ENCODE data around the gene MBL2. TPM values are rescaled to one million over a fixed set of nuclear protein-coding genes. Genes with fewer than 3 reads are reported as not detected.

Gene MBL2
- total and polyA plus RNA-seq, 2 donors (not counting 1 experiment from before 2014, with no cell fraction given), result not detected

DNA sequence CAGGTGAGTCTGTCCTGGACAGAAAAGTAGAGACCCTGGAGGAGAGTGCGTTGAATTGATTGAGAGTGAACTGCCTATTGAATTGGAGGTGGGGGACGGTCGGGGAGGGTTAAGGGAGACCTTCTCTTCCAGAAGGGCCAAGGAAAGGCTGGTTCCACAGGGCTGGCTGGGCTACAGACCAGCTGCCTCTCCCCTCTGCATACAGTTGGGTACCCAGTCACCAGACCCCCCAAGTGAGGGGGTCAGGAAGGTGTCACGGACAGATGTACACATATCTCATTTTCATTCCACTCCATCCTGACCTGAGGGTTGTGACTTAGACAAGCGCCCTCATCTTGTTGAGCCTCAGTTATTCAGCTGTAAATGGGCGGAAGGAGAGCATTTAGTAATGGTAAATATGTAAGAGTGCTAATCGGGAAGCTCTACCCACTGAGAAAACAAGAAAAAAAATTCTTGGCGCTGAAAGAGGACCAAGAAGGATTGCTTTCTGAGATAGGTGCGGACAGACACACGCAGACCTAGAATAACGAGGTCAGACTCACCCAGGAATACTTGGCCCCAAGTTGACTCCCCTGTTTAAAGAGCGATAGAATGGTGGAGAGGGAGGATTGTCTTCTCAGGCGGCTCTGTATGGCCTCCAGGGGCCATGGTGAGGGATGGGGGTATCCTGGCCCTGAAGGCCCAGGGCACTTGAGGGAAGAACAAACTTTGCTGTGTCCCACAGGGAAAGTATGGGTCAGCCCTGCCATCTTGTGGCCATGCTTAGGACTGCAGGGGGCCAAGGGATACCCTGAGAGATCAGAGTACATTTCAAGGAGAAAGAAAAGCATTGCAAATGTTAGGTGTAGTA is 7.2 kb upstream of the MBL2 start:
- H3K9ac ChIP-seq (ENCODE audit: low read length), result no peak overlapping the region
- ATAC-seq (ENCODE audit: low read depth), result no peak
- no peak overlapping the region for H3K4me3 Mint-ChIP-seq
- no peaks in the 10 kb centered on the region for H3K36me3 ChIP-seq (replicated peaks in 1 of 2; ENCODE audit: control extremely low read depth in 1 of 2, control insufficient read depth in 1 of 2, extremely low read depth in 1 of 2, insufficient read depth in 2 of 2, low read length in 1 of 2)
- H3K79me2 ChIP-seq (ENCODE audit: control insufficient read depth, insufficient read depth, low read length), result no peaks in the 10 kb centered on the region
- H4K20me1 ChIP-seq (ENCODE audit: control insufficient read depth, insufficient read depth, low read length, poor library complexity, severe bottlenecking), result no peaks in the 10 kb centered on the region
- no peaks in the 10 kb centered on the region for H3K4me1 Mint-ChIP-seq
- H3K9me3 ChIP-seq (ENCODE audit: control extremely low read depth in 1 of 3, control insufficient read depth in 2 of 3, insufficient read depth in 1 of 3, low read length in 2 of 3), result peaks cover 0 to 5% (median 0%) of the 10 kb centered on the region in 3 donors
- TF ChIP-seq, protein P1, sequence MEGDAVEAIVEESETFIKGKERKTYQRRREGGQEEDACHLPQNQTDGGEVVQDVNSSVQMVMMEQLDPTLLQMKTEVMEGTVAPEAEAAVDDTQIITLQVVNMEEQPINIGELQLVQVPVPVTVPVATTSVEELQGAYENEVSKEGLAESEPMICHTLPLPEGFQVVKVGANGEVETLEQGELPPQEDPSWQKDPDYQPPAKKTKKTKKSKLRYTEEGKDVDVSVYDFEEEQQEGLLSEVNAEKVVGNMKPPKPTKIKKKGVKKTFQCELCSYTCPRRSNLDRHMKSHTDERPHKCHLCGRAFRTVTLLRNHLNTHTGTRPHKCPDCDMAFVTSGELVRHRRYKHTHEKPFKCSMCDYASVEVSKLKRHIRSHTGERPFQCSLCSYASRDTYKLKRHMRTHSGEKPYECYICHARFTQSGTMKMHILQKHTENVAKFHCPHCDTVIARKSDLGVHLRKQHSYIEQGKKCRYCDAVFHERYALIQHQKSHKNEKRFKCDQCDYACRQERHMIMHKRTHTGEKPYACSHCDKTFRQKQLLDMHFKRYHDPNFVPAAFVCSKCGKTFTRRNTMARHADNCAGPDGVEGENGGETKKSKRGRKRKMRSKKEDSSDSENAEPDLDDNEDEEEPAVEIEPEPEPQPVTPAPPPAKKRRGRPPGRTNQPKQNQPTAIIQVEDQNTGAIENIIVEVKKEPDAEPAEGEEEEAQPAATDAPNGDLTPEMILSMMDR (IDR thresholded peaks at IDR 0.05), result peak; percentile 68
- no peak for TF ChIP-seq EZH2 (IDR thresholded peaks at IDR 0.05; ENCODE audit: borderline replicate concordance, insufficient read depth, low read depth, low read length, poor library complexity, severe bottlenecking)
- H3K27me3 Mint-ChIP-seq, result peaks cover 6% of the 10 kb centered on the region
- no peaks in the 10 kb centered on the region for H3K9me3 Mint-ChIP-seq (ENCODE audit: insufficient read depth)
- H3K27ac ChIP-seq (ENCODE audit: low read length in 2 of 2), result no peak overlapping the region
- no peak overlapping the region for H3K4me3 ChIP-seq (ENCODE audit: control extremely low read depth in 1 of 5, extremely low read depth in 1 of 5, insufficient read depth in 1 of 5, low read depth in 2 of 5, low read length in 4 of 5)
- H2AFZ ChIP-seq (ENCODE audit: insufficient read depth, low read depth, low read length, poor library complexity, severe bottlenecking), result no peak overlapping the region
- WGBS (ENCODE audit: insufficient coverage), result 87% methylated on average over 12 of the region's 13 CpGs
- no peak overlapping the region for H3K27ac Mint-ChIP-seq
- POLR2A ChIA-PET, result no interaction called here
- CTCF ChIA-PET, result no interaction called here
- intact Hi-C loops (cut with micrococcal nuclease), result no loop called here
- no peaks in the 10 kb centered on the region for H3K4me1 ChIP-seq (ENCODE audit: control insufficient read depth in 2 of 2, insufficient read depth in 2 of 2, low read length in 2 of 2)
- H3K27me3 ChIP-seq (replicated peaks in 1 of 4; ENCODE audit: control extremely low read depth in 1 of 4, control insufficient read depth in 3 of 4, insufficient read depth in 4 of 4, low read length in 3 of 4), result no peaks in the 10 kb centered on the region
- peak; percentile 31 for DNase-seq
- H3K4me2 ChIP-seq (replicated peaks; ENCODE audit: low read depth, low read length, poor library complexity, severe bottlenecking), result no peak overlapping the region

Data from B cell (primary cell).